ENCODE data around the gene SMAD5.

Gene SMAD5

GRCh38 chr5:136205941-136206340 lies 73.3 kb downstream of the SMAD5 start:
- Mint-ChIP-seq H3K9me3 (no peaks in the 10 kb centered on the region), H3K4me1 (peaks cover 28% of the 10 kb centered on the region), H3K4me3 (no peak overlapping the region), H3K27me3 (ENCODE audit: low read depth, poor library complexity) (peaks cover 19% of the 10 kb centered on the region), H3K36me3 (ENCODE audit: low read depth) (no peaks in the 10 kb centered on the region), H3K27ac (no peak overlapping the region)
- DNase-seq, result no peak
- no peak for TF ChIP-seq CTCF (IDR thresholded peaks at IDR 0.05)

- H3K36me3 Mint-ChIP-seq (ENCODE audit: low read depth), result no peaks in the 10 kb centered on the region
- H3K27ac Mint-ChIP-seq, result no peak overlapping the region
- H3K4me3 Mint-ChIP-seq, result no peak overlapping the region
- DNase-seq, result no peak
- no peak for TF ChIP-seq CTCF (IDR thresholded peaks at IDR 0.05)
- H3K27me3 Mint-ChIP-seq (ENCODE audit: low read depth, poor library complexity), result peaks cover 20% of the 10 kb centered on the region
- H3K4me1 Mint-ChIP-seq, result peaks cover 28% of the 10 kb centered on the region
- H3K9me3 Mint-ChIP-seq, result no peaks in the 10 kb centered on the region
These were observed 73.7 kb downstream of the SMAD5 start for GRCh38 chr5:136206361-136206760.

GRCh38 chr5:136207631-136208030 lies 75.0 kb downstream of the SMAD5 start:
- Mint-ChIP-seq H3K27me3 (ENCODE audit: low read depth, poor library complexity) (peaks cover 16% of the 10 kb centered on the region), H3K9me3 (no peaks in the 10 kb centered on the region), H3K27ac (no peak overlapping the region), H3K36me3 (ENCODE audit: low read depth) (no peaks in the 10 kb centered on the region), H3K4me3 (no peak overlapping the region), H3K4me1 (peaks cover 17% of the 10 kb centered on the region)
- DNase-seq, result no peak
- no peak for TF ChIP-seq CTCF (IDR thresholded peaks at IDR 0.05)

- H3K27me3 Mint-ChIP-seq (ENCODE audit: low read depth, poor library complexity), result peaks cover 16% of the 10 kb centered on the region
- H3K9me3 Mint-ChIP-seq, result no peaks in the 10 kb centered on the region
These were observed 76.3 kb downstream of the SMAD5 start for GRCh38 chr5:136208916-136209315.

GRCh38 chr5:136209346-136209910 lies 76.8 kb downstream of the SMAD5 start:
- Mint-ChIP-seq H3K9me3 (no peaks in the 10 kb centered on the region), H3K27ac (no peak overlapping the region), H3K36me3 (ENCODE audit: low read depth) (no peaks in the 10 kb centered on the region), H3K4me1 (no peaks in the 10 kb centered on the region), H3K4me3 (no peak overlapping the region), H3K27me3 (ENCODE audit: low read depth, poor library complexity) (peaks cover 16% of the 10 kb centered on the region)
- no peak for DNase-seq
- TF ChIP-seq CTCF (IDR thresholded peaks at IDR 0.05), result no peak

More at GRCh38 chr5:136208916-136209315, 76.3 kb downstream of the SMAD5 start:
- H3K36me3 Mint-ChIP-seq (ENCODE audit: low read depth), result no peaks in the 10 kb centered on the region
- no peak for TF ChIP-seq CTCF (IDR thresholded peaks at IDR 0.05)
- H3K4me1 Mint-ChIP-seq, result peaks cover 4% of the 10 kb centered on the region
- DNase-seq, result no peak
- no peak overlapping the region for H3K27ac Mint-ChIP-seq
- H3K4me3 Mint-ChIP-seq, result no peak overlapping the region

- TF ChIP-seq CTCF (IDR thresholded peaks at IDR 0.05), result no peak
- Mint-ChIP-seq H3K27ac (no peak overlapping the region), H3K4me1 (no peaks in the 10 kb centered on the region), H3K27me3 (ENCODE audit: low read depth, poor library complexity) (peaks cover 16% of the 10 kb centered on the region), H3K36me3 (ENCODE audit: low read depth) (no peaks in the 10 kb centered on the region), H3K9me3 (no peaks in the 10 kb centered on the region), H3K4me3 (no peak overlapping the region)
- no peak for DNase-seq
These were observed 77.6 kb downstream of the SMAD5 start for GRCh38 chr5:136210259-136210658.
